GM12878 (cell line): ENCODE results near the gene KCND2.

Source experiments
- CTCF ChIP-seq, 3 experiments: IDR thresholded peaks in 2 of 3; conservative IDR thresholded peaks in 1 of 3; 2 replicates each; pipeline ENCODE4 v1.5.1; 2011; ENCODE audit warnings: low read depth in 3 of 3, low read length in 3 of 3, mild to moderate bottlenecking in 3 of 3, control low read depth in 2 of 3, moderate library complexity in 2 of 3, inconsistent platforms in 1 of 3, mixed read lengths in 1 of 3; ENCODE audit not compliant: control insufficient read depth in 2 of 3, insufficient read depth in 1 of 3; ENCODE audit errors: extremely low read depth in 1 of 3
- YY1 ChIP-seq: IDR thresholded peaks from 2 replicates; pipeline ENCODE4 v1.6.1; 2011; ENCODE audit warnings: low read depth, mild to moderate bottlenecking, low read length

- no peak for TF ChIP-seq YY1
- no peak for TF ChIP-seq CTCF (IDR thresholded peaks at IDR 0.05 in 2 of 3, conservative IDR thresholded peaks at IDR 0.05 in 1 of 3; ENCODE audit: control insufficient read depth in 2 of 3, extremely low read depth in 1 of 3, insufficient read depth in 1 of 3, low read depth in 3 of 3, low read length in 3 of 3)
These were observed 7.8 kb downstream of the KCND2 start for GRCh38 chr7:120280743-120281142.
